NCI-H2107 treated with DMSO at 0.1 percent for 48 hours (cell line): ENCODE data around the gene RANBP3L.

Experiments used
- DNase-seq: peaks from one replicate; lab custom pipeline; 2025; ENCODE audit not compliant: unreplicated experiment; lab: John Stamatoyannopoulos, UW

Gene RANBP3L

GRCh38 chr5:36244076-36244475 lies 57.6 kb downstream of the RANBP3L start:
- no peak for DNase-seq

GRCh38 chr5:36243653-36244052 lies 58.0 kb downstream of the RANBP3L start:
- no peak for DNase-seq

DNA sequence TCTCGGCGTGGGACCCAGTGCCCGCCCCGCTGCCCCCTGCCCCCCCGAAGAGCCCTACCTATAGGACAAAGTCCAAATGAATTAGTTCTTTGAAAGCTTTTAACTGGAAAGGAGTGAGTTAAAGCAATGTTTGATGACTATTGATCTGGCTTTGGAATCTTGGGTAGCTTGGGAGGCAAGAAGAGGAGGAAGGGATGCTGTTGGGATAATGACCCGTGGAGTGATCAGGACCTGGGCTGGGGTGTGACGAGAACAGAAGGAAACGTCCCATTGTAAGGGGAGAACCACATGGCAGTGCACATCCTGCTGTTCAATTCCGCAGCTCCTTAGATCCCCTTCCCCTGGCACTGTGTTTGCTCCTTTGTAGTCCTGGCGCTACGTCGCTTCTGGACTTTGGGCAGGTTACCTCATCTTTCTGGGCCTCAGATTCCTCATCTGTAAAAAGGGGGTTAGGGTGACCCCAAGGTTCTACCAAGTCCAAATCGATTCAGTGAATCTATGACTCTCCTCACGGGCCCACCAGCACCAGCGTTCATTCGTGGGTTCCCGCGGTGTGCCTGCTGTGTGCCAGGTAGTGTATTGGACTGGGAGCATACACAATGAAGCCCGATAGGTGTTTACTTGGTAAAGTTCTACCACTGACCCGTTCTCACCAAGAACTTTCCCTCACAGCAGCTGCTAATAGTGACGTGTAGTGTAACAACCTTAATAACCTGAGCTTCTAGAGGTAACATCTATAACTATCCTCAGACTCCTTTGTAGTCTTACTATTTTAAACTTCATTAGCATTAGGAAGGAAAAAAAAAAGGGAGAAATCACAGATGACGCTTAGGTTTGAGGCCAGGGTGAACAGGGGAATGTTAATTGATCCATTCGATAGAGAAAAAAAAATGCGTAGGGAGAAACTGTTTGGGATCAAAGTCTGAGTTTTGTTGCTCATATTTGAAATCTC lies 58.9 kb downstream of the RANBP3L start:
- no peak for DNase-seq

DNA sequence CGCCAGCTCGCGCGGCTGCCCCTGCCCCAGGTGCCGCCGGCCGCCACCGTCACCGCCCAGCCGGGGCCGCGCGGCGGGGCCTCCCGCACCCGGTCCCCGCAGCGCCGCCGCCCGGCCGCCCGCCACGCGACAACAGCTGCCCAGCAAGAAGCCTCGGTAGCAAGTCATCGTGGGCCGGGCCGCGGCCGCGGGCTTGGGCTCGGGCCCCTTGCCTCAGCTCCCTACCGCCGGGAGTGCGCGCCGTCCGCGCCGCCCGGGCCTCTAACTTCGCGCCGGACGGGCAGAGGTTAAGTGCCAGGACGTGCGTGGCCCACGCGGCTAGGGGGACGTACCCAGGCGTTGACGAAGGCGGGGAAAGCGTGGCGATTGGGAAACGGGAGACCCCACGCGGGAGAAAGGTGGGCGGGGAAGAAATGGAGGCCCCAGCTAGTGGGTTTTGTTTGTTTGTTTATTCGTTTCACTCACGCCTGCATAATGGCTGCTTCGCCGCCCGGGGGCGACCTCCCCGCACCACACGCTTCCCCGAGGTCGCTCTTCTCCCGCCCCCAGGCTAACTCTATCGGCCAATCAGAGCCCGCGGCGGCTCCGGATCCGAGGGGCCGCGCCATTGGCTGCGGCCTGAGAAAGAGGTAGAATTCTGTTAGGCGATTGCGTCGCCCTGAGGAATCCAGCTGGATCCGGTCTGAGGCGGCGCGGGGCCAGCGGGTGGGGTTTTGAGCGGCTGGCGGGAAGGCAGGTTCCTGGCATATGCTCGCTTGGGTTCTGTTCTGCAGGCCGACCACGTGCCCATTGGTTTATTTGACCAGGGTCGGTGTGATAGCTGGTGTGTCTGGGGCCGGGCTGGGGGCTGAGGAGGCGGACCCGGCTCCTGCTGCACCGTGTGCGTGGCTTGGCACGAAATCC lies 59.8 kb downstream of the RANBP3L start, which contains the start of gene NADK2:
TSS of gene NADK2 (minus strand) at position 295 of the 903 bp plus-strand sequence. CDS start at position 168, 127 bp downstream.
- DNase-seq, result peak; percentile 87

DNA sequence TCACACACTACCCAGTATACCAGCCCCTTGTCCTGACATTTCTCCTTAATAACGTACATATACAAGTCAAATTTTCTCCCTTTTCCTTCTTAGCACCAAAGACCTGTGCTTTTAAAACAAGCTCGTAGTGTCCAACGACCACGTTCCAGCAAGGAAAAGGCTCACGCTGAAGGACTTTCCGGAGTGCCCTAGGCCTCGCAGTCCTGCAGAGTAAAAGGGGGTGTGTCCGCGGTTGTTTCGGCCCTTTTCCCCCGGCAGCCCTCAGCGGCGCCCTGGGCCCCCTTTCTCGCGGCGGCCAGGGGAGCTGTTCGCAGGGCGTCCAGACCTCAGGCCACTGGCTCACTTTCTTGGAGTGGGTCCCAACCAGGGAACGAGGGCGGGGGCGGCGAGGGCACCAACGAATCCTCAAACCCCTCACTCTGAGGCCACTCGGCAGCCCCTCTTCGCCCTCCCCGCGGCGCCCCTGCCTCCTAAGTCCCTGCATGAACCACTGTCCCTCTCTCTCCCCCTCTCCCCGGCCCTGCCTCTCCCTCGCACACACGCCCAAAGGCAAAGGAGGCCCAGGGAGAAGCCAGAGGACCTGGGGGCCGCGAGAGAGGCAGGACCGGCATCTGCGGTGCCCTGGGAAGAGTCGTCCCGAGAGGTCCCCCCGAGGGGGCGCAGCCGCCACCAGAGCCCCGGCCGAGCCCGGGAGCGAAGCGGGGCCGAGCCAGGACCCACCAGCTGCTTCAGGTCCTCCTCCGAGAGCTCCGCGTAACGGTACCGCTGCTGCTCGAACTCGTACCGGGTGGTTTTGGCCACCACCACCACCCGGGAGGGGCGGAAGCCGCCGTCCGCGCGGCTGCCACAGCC lies 60.7 kb downstream of the RANBP3L start:
- peak; percentile 9 for DNase-seq

- peak; percentile 11 for DNase-seq
These were observed 62.1 kb downstream of the RANBP3L start for GRCh38 chr5:36239370-36240293.

DNA sequence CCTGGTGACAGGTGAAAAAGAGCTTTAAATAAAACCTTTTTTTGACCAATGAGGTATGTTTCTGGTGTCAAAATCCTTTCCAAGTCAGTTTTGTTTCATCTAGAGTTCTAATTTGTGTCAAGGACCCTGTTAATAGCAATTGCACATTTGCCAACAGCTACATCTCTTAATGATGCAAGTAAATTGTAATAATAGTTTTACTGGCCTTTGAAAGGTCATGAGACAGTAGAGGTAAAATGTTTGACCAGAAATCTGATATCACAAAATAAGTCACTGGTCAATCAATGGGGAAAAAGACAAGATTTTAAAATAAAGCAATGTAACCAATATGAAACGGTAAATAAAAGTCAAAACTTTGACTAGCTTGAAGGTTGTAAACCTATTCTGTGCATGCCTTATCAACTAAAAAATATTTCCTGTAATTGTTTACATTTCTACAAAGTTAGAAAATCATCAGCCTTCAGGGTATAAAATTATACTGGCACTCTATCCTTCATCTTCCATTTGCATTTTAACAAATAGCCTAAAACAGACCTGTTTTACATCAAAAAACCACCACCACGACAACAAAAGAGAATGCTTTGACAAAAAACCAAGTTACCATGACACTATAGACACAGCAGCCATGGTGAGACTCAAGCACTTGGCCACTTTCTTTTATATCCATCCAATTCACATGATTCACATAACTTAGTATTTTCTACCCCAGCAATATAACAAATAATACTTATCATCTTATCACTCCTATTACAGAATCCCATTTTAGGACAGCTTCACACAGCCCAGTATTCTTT lies 63.0 kb downstream of the RANBP3L start:
- DNase-seq, result no peak

DNA sequence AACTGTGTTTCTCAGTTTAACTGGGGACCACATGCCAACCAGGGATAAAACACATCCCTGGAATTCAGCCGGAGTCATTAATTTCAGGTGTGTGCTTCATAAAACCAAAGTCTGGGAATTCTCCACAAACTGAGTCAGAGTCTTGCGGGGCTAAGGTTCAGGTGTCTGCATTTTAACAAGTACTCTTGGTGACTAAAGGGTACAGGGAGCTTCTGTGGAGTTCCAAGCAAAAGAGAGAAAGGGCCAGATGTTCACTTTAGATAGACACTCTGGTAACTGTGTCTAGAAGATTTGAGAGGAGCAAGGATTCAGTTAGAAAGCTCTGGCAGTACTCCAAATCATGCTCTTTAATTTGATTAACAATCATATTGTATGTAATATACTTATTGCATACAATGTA lies 64.0 kb downstream of the RANBP3L start:
- no peak for DNase-seq

DNA sequence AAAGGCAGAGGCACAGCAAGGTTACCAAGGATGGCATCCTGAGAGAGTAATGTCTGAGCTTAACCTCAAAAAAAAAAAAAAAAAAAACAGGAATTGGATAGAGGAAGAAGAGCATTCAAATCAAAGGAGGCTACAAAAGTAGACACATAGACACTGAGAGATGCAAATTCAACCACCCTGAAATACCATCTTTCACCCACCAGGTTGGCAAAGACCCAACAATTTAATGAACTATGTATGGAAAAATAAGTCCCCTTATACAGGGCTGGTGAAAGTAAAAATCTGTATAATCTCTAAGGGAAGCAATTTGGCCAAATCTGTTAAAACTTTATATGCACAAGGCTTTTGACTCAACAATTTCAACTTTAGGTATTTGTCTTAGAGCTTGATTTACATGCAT lies 64.9 kb downstream of the RANBP3L start:
- no peak for DNase-seq

- DNase-seq, result no peak
These were observed 69.2 kb downstream of the RANBP3L start for GRCh38 chr5:36232533-36232932.

- no peak for DNase-seq
These were observed 71.4 kb downstream of the RANBP3L start for GRCh38 chr5:36230151-36230790.

DNA sequence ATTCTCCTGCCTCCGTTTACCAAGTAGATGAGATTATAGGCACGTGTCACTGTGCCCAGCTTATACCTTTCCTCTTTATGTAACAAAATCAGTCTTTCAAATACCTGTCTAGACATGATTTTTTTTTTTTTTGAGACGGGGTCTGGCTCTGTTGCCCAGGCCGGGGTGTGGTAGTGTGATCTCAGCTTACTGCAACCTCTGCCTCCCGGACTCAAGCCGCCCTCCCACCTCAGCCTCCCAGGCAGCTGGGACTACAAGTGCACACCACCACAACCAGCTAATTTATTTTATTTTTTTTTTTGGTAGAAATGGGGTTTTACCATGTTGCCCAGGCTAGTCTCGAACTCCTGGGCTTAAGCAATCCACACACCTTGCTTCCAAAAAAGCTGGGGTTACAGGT lies 73.2 kb downstream of the RANBP3L start:
- no peak for DNase-seq

- no peak for DNase-seq
These were observed 74.7 kb downstream of the RANBP3L start for GRCh38 chr5:36227046-36227445.

DNA sequence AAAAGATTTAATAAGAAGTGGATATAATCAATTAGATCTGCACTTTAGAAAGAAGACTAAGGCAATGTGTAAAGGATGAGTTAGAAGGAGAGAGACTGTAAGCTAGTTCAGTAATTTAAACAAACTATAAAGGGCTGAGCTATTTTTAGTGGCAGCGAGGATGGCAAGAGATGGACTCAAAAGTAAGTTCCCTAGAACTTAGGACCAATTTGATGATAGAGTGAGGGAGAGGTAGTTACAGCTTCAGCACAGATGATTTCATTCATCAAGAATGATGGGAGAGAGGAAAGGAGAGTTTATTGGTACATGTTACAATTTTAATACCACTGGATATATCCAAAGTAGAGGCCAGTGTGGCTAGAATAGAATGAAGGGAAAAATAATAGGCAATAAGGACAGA lies 79.1 kb downstream of the RANBP3L start:
- DNase-seq, result no peak

DNA sequence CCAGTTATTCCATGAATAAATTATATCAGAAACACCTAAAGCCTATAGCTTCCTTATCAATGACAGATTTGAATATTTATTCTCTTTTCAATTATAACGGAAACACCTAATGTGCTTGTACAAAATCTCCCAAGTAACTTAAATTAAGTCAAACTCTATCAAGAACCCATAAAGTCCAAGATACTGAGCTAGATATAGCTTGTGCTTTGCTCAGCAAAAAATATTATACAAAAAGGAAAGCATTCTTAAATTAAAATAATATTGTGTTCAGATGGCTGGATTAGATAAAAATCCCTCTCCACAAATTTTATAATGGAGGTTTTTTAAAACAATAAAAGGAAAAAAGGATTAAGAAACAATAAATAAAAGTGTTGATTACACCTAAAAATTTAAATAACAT lies 83.7 kb downstream of the RANBP3L start:
- DNase-seq, result no peak

- no peak for DNase-seq
These were observed 84.1 kb downstream of the RANBP3L start for GRCh38 chr5:36217567-36217966.

DNA sequence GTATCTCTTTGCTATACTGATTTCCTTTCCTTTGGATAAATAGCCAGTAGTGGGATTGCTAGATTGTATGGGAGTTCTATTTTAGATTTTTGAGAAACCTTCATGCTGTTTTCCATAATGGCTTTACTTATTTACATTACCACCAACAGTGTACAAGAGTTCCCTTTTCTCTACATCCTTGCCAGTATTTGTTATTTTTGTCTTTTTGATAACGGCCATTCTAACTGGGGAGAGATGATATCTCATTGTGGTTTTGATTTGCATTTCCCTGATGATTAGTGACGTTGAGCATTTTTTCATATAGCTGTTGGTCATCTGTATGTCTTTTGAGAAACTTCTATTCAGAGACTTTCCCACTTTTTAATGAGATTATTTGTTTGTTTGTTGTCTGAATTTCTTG lies 85.8 kb downstream of the RANBP3L start:
- DNase-seq, result no peak

GRCh38 chr5:36214436-36214835 lies 87.3 kb downstream of the RANBP3L start:
- DNase-seq, result no peak
